ENCODE measurements around the gene FAM170B. TPM values are rescaled to one million over a fixed set of nuclear protein-coding genes. Genes with fewer than 3 reads are reported as not detected.

Gene FAM170B
- total RNA-seq, 6 experiments from 2014 or later = not detected

- intact Hi-C loops (cut with DNase I) = no loop called here
- WGBS (ENCODE audit: insufficient coverage, low coverage, low lambda C conversion rate, missing lambda C conversion rate) = 67% methylated on average over 2 of the region's 6 CpGs
- no peaks in the 10 kb centered on the region for H3K9me3 ChIP-seq
These were observed 45.0 kb upstream of the FAM170B start for GRCh38 chr10:49178489-49179471.

GRCh38 chr10:49177391-49178355 is 43.9 kb upstream of the FAM170B start:
- Histone ChIP-seq H3K4me1 (peaks cover 0 to 10% (median 0%) of the 10 kb centered on the region in 4 donors), H3K9me3 (no peaks in the 10 kb centered on the region), H3K27me3 (no peaks in the 10 kb centered on the region), H3K36me3 (no peaks in the 10 kb centered on the region), H3K27ac (peak overlapping the region in 2 of 3 donors; percentile 43 to 70), H3K4me3 (no peak overlapping the region)
- intact Hi-C loops (cut with DNase I) = no loop called here
- DNase-seq (peak in 2 of 3 donors; percentile 53 to 64), ATAC-seq (peak; percentile 79 to 97 (median 85))
- WGBS (ENCODE audit: insufficient coverage, low coverage, low lambda C conversion rate, missing lambda C conversion rate) = 61% methylated on average over 6 of the region's 9 CpGs
- TF ChIP-seq POLR2A (IDR thresholded peaks at IDR 0.05) (no peak), CTCF (IDR thresholded peaks at IDR 0.05) (no peak)

More at GRCh38 chr10:49178489-49179471, 45.0 kb upstream of the FAM170B start:
- H3K36me3 ChIP-seq = no peaks in the 10 kb centered on the region
- TF ChIP-seq CTCF (IDR thresholded peaks at IDR 0.05) (no peak), POLR2A (IDR thresholded peaks at IDR 0.05) (no peak)
- no peaks in the 10 kb centered on the region for H3K27me3 ChIP-seq
- peaks cover 0 to 10% (median 0%) of the 10 kb centered on the region in 4 donors for H3K4me1 ChIP-seq
- no peak for DNase-seq
- H3K27ac ChIP-seq = no peak overlapping the region
- no peak for ATAC-seq
- no peak overlapping the region for H3K4me3 ChIP-seq

GRCh38 chr10:49176310-49177268 is 42.8 kb upstream of the FAM170B start:
- peak overlapping the region in 2 of 3 donors; percentile 43 to 70 for H3K27ac ChIP-seq
- H3K27me3 ChIP-seq = no peaks in the 10 kb centered on the region
- H3K36me3 ChIP-seq = no peaks in the 10 kb centered on the region
- ATAC-seq (no peak), DNase-seq (peak in 1 of 3 donors; percentile 29)
- no peaks in the 10 kb centered on the region for H3K9me3 ChIP-seq
- intact Hi-C loops (cut with DNase I) = no loop called here
- peaks cover 0 to 10% (median 0%) of the 10 kb centered on the region in 4 donors for H3K4me1 ChIP-seq
- H3K4me3 ChIP-seq = no peak overlapping the region
- TF ChIP-seq POLR2A (IDR thresholded peaks at IDR 0.05) (no peak), CTCF (IDR thresholded peaks at IDR 0.05) (no peak)
- WGBS (ENCODE audit: insufficient coverage, low coverage, low lambda C conversion rate, missing lambda C conversion rate) = 87% methylated on average over 13 of the region's 19 CpGs

Data from right lobe of liver (tissue), 6 donors.